ENCODE data around the gene FAM3D. TPM values are rescaled to one million over a fixed set of nuclear protein-coding genes. Genes with fewer than 3 reads are reported as not detected.

Gene FAM3D
- polyA plus RNA-seq, 1 of the 3 experiments (the other 2 are of a cell fraction): not detected

GRCh38 chr3:58664611-58665010 lies 2.0 kb downstream of the FAM3D start:
- Histone ChIP-seq H3K27me3 (ENCODE audit: insufficient read depth) (no peaks in the 10 kb centered on the region; the same call in 1 of the 2 replicates), H3K36me3 (replicated peaks in 1 of 2; ENCODE audit: control insufficient read depth in 1 of 2, insufficient read depth in 2 of 2, low read length in 1 of 2) (no peaks in the 10 kb centered on the region), H3K9me3 (no peaks in the 10 kb centered on the region), H3K9ac (no peak overlapping the region), H2AFZ (ENCODE audit: low read depth) (no peak overlapping the region), H3F3A (replicated peaks; ENCODE audit: insufficient read depth) (no peaks in the 10 kb centered on the region), H3K27ac (ENCODE audit: low read depth in 2 of 2, low read length in 1 of 2) (no peak overlapping the region), H3K4me1 (ENCODE audit: control insufficient read depth in 1 of 2, insufficient read depth in 2 of 2, low read depth in 1 of 2, low read length in 1 of 2) (no peaks in the 10 kb centered on the region), H3K4me2 (no peak overlapping the region), H4K20me1 (ENCODE audit: insufficient read depth) (no peaks in the 10 kb centered on the region), H3K9me2 (no peaks in the 10 kb centered on the region), H3K4me3 (ENCODE audit: low read depth in 2 of 2, low read length in 1 of 2) (no peak overlapping the region), H3K79me2 (ENCODE audit: insufficient read depth) (no peaks in the 10 kb centered on the region)
- no peak for DNase-seq
- WGBS (ENCODE audit: low lambda C conversion rate): 33% methylated on average over 2 of the region's 3 CpGs
- no peak for TF ChIP-seq SIN3A (IDR thresholded peaks at IDR 0.05; ENCODE audit: borderline replicate concordance, low read depth, low read length)
- TF ChIP-seq ZBTB33 (IDR thresholded peaks at IDR 0.05; ENCODE audit: borderline replicate concordance, low read depth): no peak
- no peak for TF ChIP-seq MAX (IDR thresholded peaks at IDR 0.05; ENCODE audit: low read depth)
- TF ChIP-seq TAF1 (IDR thresholded peaks at IDR 0.05; ENCODE audit: borderline replicate concordance, low read depth, low read length): no peak
- TF ChIP-seq POLR2AphosphoS5 (IDR thresholded peaks at IDR 0.05; ENCODE audit: low read depth, low read length): no peak
- no peak for TF ChIP-seq NRF1 (IDR thresholded peaks at IDR 0.05; ENCODE audit: low read depth, low read length)
- TF ChIP-seq IRF3 (IDR thresholded peaks at IDR 0.05; ENCODE audit: low read depth, low read length): no peak
- TF ChIP-seq FOXJ3 (CRISPR knock-in tag; IDR thresholded peaks at IDR 0.05): no peak
- no peak for TF ChIP-seq CTCF (IDR thresholded peaks at IDR 0.05)
- TF ChIP-seq USF1 (IDR thresholded peaks at IDR 0.05; ENCODE audit: borderline replicate concordance, low read depth): no peak
- no peak for TF ChIP-seq GATA2 (CRISPR knock-in tag; IDR thresholded peaks at IDR 0.05)
- TF ChIP-seq RFX5 (IDR thresholded peaks at IDR 0.05; ENCODE audit: low read length): no peak
- CTCF ChIA-PET: interaction anchor here (3.3 kb wide), 1 partner anchor 24 kb away, joined by 12 read pairs; no protein-coding TSS in a partner anchor
- POLR2A ChIA-PET: no interaction called here

Data from SK-N-SH (cell line).